IMR-90 (cell line): Measurements from ENCODE around the gene TTC38. TPM values are rescaled to one million over a fixed set of nuclear protein-coding genes. Genes with fewer than 3 reads are reported as not detected.

Experiments used
- ATAC-seq: fragments of 200-7000 bp; cut with Tn5 transposase; 2 replicates; pipeline ENCODE4 v1.9.1; 2020; ENCODE audit warnings: low read depth, mild to moderate bottlenecking, moderate library complexity
- BruUV-seq: library from RNA; stranded (reverse); fragments of 400-500 nt; replicated peaks from 2 replicates; lab custom pipeline; 2021; lab: Mats Ljungman, UMichigan
- CTCF ChIA-PET: fragments of 300-600 bp; formaldehyde crosslinking; extraction: SDS; loops from one replicate; lab custom pipeline; 2021; ENCODE audit warnings: antibody characterized with exemption; lab: Yijun Ruan, JAX
- POLR2A ChIA-PET: fragments of 300-600 bp; sonication (Branson Sonifier 250); formaldehyde crosslinking; loops from one replicate; lab custom pipeline; 2022; ENCODE audit warnings: antibody characterized with exemption; ENCODE audit not compliant: unreplicated experiment; lab: Charles Lee
- DNase-seq: peaks from one replicate; pipeline ENCODE4 v3.0.0; 2013
- H2AFZ ChIP-seq: replicated peaks from 2 replicates; pipeline ENCODE3; 2013; ENCODE audit warnings: low read length, mild to moderate bottlenecking; ENCODE audit not compliant: poor library complexity
- H2AK5ac ChIP-seq: 2 replicates; pipeline ENCODE4 v1.6.1; 2013; ENCODE audit warnings: low read depth, low read length, inconsistent platforms
- H2AK9ac ChIP-seq: replicated peaks from 2 replicates; pipeline ENCODE3; 2013; ENCODE audit warnings: mild to moderate bottlenecking, low read depth, low read length, moderate library complexity; ENCODE audit not compliant: poor library complexity
- H2BK120ac ChIP-seq: 2 replicates; pipeline ENCODE4 v1.6.1; 2013; ENCODE audit warnings: low read depth, low read length, inconsistent platforms
- H2BK15ac ChIP-seq: 3 replicates; pipeline ENCODE4 v1.6.1; 2013; ENCODE audit warnings: low read depth, low read length, inconsistent platforms
- H2BK20ac ChIP-seq: 2 replicates; pipeline ENCODE4 v1.6.1; 2013; ENCODE audit warnings: low read depth, mild to moderate bottlenecking, inconsistent platforms, low read length, moderate library complexity
- H2BK5ac ChIP-seq: 2 replicates; pipeline ENCODE4 v1.6.1; 2013; ENCODE audit warnings: mild to moderate bottlenecking, low read depth, low read length, inconsistent platforms; ENCODE audit not compliant: poor library complexity, severe bottlenecking
- H3K14ac ChIP-seq: replicated peaks from 2 replicates; pipeline ENCODE4 v1.6.1; 2013; ENCODE audit warnings: low read depth, low read length, inconsistent platforms
- H3K18ac ChIP-seq: 2 replicates; pipeline ENCODE4 v1.6.1; 2013; ENCODE audit warnings: low read depth, low read length, control low read depth
- H3K23ac ChIP-seq: 2 replicates; pipeline ENCODE4 v1.6.1; 2013; ENCODE audit warnings: low read depth, low read length, inconsistent platforms
- H3K27ac ChIP-seq: 2 replicates; pipeline ENCODE4 v1.5.1; 2013; ENCODE audit warnings: mild to moderate bottlenecking, control low read depth, low read length; ENCODE audit not compliant: insufficient read depth
- H3K27me3 ChIP-seq: 2 replicates; pipeline ENCODE4 v1.6.1; 2013; ENCODE audit warnings: low read length; ENCODE audit not compliant: control insufficient read depth, insufficient read depth
- H3K36me3 ChIP-seq: 2 replicates; pipeline ENCODE4 v1.6.1; 2013; ENCODE audit warnings: low read length, mixed read lengths; ENCODE audit not compliant: control insufficient read depth, insufficient read depth
- H3K4ac ChIP-seq: 2 replicates; pipeline ENCODE4 v1.6.1; 2013; ENCODE audit warnings: low read depth, low read length, inconsistent platforms
- H3K4me1 ChIP-seq: 2 replicates; pipeline ENCODE4 v1.6.1; 2013; ENCODE audit warnings: low read length, mixed read lengths; ENCODE audit not compliant: control insufficient read depth, insufficient read depth
- H3K4me2 ChIP-seq: 2 replicates; pipeline ENCODE4 v1.6.1; 2013; ENCODE audit warnings: low read depth, mild to moderate bottlenecking, control low read depth, low read length, moderate library complexity
- H3K4me3 ChIP-seq: 2 replicates; pipeline ENCODE4 v1.5.1; 2013; ENCODE audit warnings: low read depth, mild to moderate bottlenecking, control low read depth, low read length, moderate library complexity; ENCODE audit not compliant: insufficient read depth
- H3K56ac ChIP-seq: 2 replicates; pipeline ENCODE4 v1.6.1; 2013; ENCODE audit warnings: low read length, inconsistent platforms; ENCODE audit not compliant: insufficient read depth; ENCODE audit errors: extremely low read depth
- H3K79me1 ChIP-seq, 2 experiments: 2 replicates each; pipeline ENCODE4 v1.6.1; 2013; ENCODE audit warnings: low read length in 2 of 2, inconsistent platforms in 1 of 2, low read depth in 1 of 2
- H3K9ac ChIP-seq: 2 replicates; pipeline ENCODE4 v1.6.1; 2013; ENCODE audit warnings: low read depth, low read length, control low read depth
- H3K9me1 ChIP-seq: 2 replicates; pipeline ENCODE4 v1.6.1; 2013; ENCODE audit warnings: low read length, inconsistent platforms; ENCODE audit not compliant: insufficient read depth
- H3K9me3 ChIP-seq: 2 replicates; pipeline ENCODE4 v1.6.1; 2013; ENCODE audit warnings: low read length; ENCODE audit not compliant: control insufficient read depth, insufficient read depth
- H4K20me1 ChIP-seq: 2 replicates; pipeline ENCODE4 v1.6.1; 2013; ENCODE audit warnings: low read length, inconsistent platforms; ENCODE audit not compliant: insufficient read depth
- H4K5ac ChIP-seq: 2 replicates; pipeline ENCODE4 v1.6.1; 2013; ENCODE audit warnings: mild to moderate bottlenecking, low read depth, low read length, control low read depth
- H4K8ac ChIP-seq, 2 experiments: 2 replicates each; pipeline ENCODE4 v1.6.1; 2013; ENCODE audit warnings: low read depth in 2 of 2, low read length in 2 of 2, control low read depth in 1 of 2, inconsistent platforms in 1 of 2
- H4K91ac ChIP-seq: 2 replicates; pipeline ENCODE4 v1.6.1; 2013; ENCODE audit warnings: low read depth, low read length, inconsistent platforms; ENCODE audit not compliant: insufficient read depth
- BHLHE40 ChIP-seq: fragments of 150-350 bp; IDR thresholded peaks from 2 replicates; pipeline ENCODE4 v1.6.1; 2016; ENCODE audit warnings: mild to moderate bottlenecking, low read depth, low read length
- CEBPB ChIP-seq: IDR thresholded peaks from 2 replicates; pipeline ENCODE4 v1.6.1; 2012; ENCODE audit warnings: low read depth, low read length, improper control_type of control experiment
- CHD1 ChIP-seq: IDR thresholded peaks from 2 replicates; pipeline ENCODE4 v1.6.1; 2012; ENCODE audit warnings: low read depth, low read length, improper control_type of control experiment
- FOS ChIP-seq: fragments of 150-350 bp; IDR thresholded peaks from 2 replicates; pipeline ENCODE4 v1.6.1; 2016; ENCODE audit warnings: low read depth, low read length
- MAFK ChIP-seq: IDR thresholded peaks from 2 replicates; pipeline ENCODE4 v1.6.1; 2012; ENCODE audit warnings: low read depth, low read length, improper control_type of control experiment
- MAZ ChIP-seq: IDR thresholded peaks from 2 replicates; pipeline ENCODE4 v1.6.1; 2012; ENCODE audit warnings: low read depth, mild to moderate bottlenecking, low read length, improper control_type of control experiment, moderate library complexity, borderline replicate concordance
- MXI1 ChIP-seq: IDR thresholded peaks from 2 replicates; pipeline ENCODE4 v1.6.1; 2012; ENCODE audit warnings: low read depth, mild to moderate bottlenecking, low read length, moderate library complexity, borderline replicate concordance
- NFE2L2 ChIP-seq: fragments of 150-350 bp; IDR thresholded peaks from 2 replicates; pipeline ENCODE4 v1.6.1; 2016; ENCODE audit warnings: low read depth, mild to moderate bottlenecking, low read length
- POLR2A ChIP-seq: IDR thresholded peaks from 2 replicates; pipeline ENCODE4 v1.6.1; 2012; ENCODE audit warnings: mild to moderate bottlenecking, low read depth, low read length
- RAD21 ChIP-seq: IDR thresholded peaks from 2 replicates; pipeline ENCODE4 v1.6.1; 2012; ENCODE audit warnings: low read length, improper control_type of control experiment
- RCOR1 ChIP-seq: IDR thresholded peaks from 2 replicates; pipeline ENCODE4 v1.6.1; 2012; ENCODE audit warnings: mild to moderate bottlenecking, low read length, improper control_type of control experiment; ENCODE audit not compliant: insufficient replicate concordance
- RFX5 ChIP-seq: IDR thresholded peaks from 2 replicates; pipeline ENCODE4 v1.8.0; 2012; ENCODE audit warnings: low read depth, mild to moderate bottlenecking, low read length, moderate library complexity
- SMC3 ChIP-seq: fragments of 150-350 bp; IDR thresholded peaks from 2 replicates; pipeline ENCODE4 v1.6.1; 2016; ENCODE audit warnings: low read depth, mild to moderate bottlenecking, antibody characterized with exemption, low read length, moderate library complexity
- WGBS, 2 experiments: methylation state at CpG; one replicate each; pipeline versions ENCODE4 v1.1.5 to v1.1.7; 2013; ENCODE audit warnings: missing lambda C conversion rate in 2 of 2; ENCODE audit not compliant: insufficient read length in 1 of 2; ENCODE audit errors: extremely low coverage in 2 of 2; 5-methylcytosine and 5-hydroxymethylcytosine counted together
- dilution Hi-C: fragments of 300-500 bp; cut with HindIII; formaldehyde crosslinking; loops from one replicate; pipeline ENCODE4 v1.14.3; 2018; ENCODE audit warnings: low sequenced_read_pairs; ENCODE audit not compliant: unreplicated experiment
- in situ Hi-C: fragments of 300-500 bp; cut with MboI; formaldehyde crosslinking; loops from 3 replicates; pipeline ENCODE4 v1.14.3; 2019; ENCODE audit warnings: low sequenced_read_pairs, inconsistent platforms, mixed read lengths
- intact Hi-C: fragments of 100-400 bp; cut with micrococcal nuclease; formaldehyde crosslinking; loops from 2 replicates; pipeline ENCODE4 v1.10.0; 2022
- polyA plus RNA-seq, 3 experiments: library from polyadenylated mRNA; depleted of rRNA; stranded (reverse); fragments of >200 nt; gene quantifications; 2 replicates each; pipeline ENCODE4 v1.2.3, GENCODE V29; 2012; ENCODE audit warnings: low replicate concordance in 1 of 3
- total RNA-seq: library from RNA; depleted of rRNA; stranded (reverse); fragments of >200 nt; gene quantifications from 2 replicates; pipeline ENCODE4 v1.2.3, GENCODE V29; 2012
- TF ChIP-seq, protein P1 (sequence below): fragments of 150-350 bp; IDR thresholded peaks from 2 replicates; pipeline ENCODE4 v1.6.1; 2017; ENCODE audit warnings: mild to moderate bottlenecking, antibody characterized with exemption, low read length, low read depth
- TF ChIP-seq, protein P2 (sequence below): fragments of 150-350 bp; IDR thresholded peaks from 2 replicates; pipeline ENCODE4 v1.6.1; 2016; ENCODE audit warnings: low read depth, mild to moderate bottlenecking, low read length, moderate library complexity, borderline replicate concordance
- TF ChIP-seq, protein P3 (sequence below): conservative IDR thresholded peaks from 2 replicates; pipeline ENCODE4 v1.5.1; 2012; ENCODE audit warnings: mild to moderate bottlenecking, low read depth, low read length, improper control_type of control experiment

Gene TTC38
- total and polyA plus RNA-seq, 2 of the 4 experiments (the other 2 are of a cell fraction): 43.6 to 52.3 TPM

DNA sequence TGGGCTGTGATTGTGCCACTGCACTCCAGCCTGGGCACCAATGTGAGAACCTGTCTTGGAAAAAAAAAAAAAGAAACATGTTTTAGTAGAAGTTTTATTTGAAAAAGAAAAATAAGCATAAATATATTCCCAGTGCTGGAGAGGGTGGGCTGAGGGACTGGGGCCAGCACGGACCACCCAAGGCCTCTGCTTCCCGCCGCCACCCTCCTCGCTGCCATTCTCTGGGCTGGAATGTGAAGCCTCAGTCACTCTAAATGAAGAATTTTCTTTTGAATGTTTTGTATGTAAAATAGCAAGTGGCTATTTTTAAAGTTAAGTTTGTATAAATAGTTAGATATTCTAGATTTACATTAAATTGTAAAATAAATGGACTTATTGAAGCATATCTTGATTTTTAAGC lies 62.6 kb downstream of the TTC38 start:
- Histone ChIP-seq H3K4ac (no peak overlapping the region), H3K56ac (no peak overlapping the region), H3K4me1 (no peaks in the 10 kb centered on the region), H4K91ac (no peak overlapping the region), H3K14ac (no peak overlapping the region), H3K23ac (no peak overlapping the region), H2BK20ac (no peak overlapping the region), H3K79me1 (peaks cover 0 to 7% of the 10 kb centered on the region in 2 experiments; a peak in 2 of 4 replicates), H3K4me3 (no peak overlapping the region), H2BK120ac (no peak overlapping the region), H3K18ac (no peak overlapping the region), H2BK5ac (no peak overlapping the region), H3K27ac (no peak overlapping the region), H3K9me3 (no peaks in the 10 kb centered on the region), H3K27me3 (no peaks in the 10 kb centered on the region), H2BK15ac (no peak overlapping the region), H4K5ac (no peak overlapping the region), H4K8ac (no peak overlapping the region), H3K9me1 (no peaks in the 10 kb centered on the region), H2AK5ac (no peak overlapping the region), H2AK9ac (no peak overlapping the region), H2AFZ (no peak overlapping the region), H3K36me3 (peaks cover 23% of the 10 kb centered on the region), H4K20me1 (no peaks in the 10 kb centered on the region), H3K4me2 (no peak overlapping the region), H3K9ac (no peak overlapping the region)
- CTCF ChIA-PET: no interaction called here
- no TSS peak for BruUV-seq
- DNase-seq: no peak
- in situ Hi-C loops (no loop called here), intact Hi-C loops (no loop called here), dilution Hi-C loops (no loop called here)
- ATAC-seq: no peak
- 93% methylated on average over 3 of the region's 4 CpGs; no CpG with 5 or more reads in 1 of the 2 experiments for WGBS, 2 experiments
- POLR2A ChIA-PET: no interaction called here
- TF ChIP-seq CHD1: no peak
- TF ChIP-seq, protein P1, sequence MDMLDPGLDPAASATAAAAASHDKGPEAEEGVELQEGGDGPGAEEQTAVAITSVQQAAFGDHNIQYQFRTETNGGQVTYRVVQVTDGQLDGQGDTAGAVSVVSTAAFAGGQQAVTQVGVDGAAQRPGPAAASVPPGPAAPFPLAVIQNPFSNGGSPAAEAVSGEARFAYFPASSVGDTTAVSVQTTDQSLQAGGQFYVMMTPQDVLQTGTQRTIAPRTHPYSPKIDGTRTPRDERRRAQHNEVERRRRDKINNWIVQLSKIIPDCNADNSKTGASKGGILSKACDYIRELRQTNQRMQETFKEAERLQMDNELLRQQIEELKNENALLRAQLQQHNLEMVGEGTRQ: no peak
- TF ChIP-seq FOS: no peak
- no peak for TF ChIP-seq RAD21
- no peak for TF ChIP-seq RFX5
- TF ChIP-seq POLR2A: no peak
- no peak for TF ChIP-seq SMC3
- TF ChIP-seq MAFK: no peak
- no peak for TF ChIP-seq RCOR1
- TF ChIP-seq, protein P2, sequence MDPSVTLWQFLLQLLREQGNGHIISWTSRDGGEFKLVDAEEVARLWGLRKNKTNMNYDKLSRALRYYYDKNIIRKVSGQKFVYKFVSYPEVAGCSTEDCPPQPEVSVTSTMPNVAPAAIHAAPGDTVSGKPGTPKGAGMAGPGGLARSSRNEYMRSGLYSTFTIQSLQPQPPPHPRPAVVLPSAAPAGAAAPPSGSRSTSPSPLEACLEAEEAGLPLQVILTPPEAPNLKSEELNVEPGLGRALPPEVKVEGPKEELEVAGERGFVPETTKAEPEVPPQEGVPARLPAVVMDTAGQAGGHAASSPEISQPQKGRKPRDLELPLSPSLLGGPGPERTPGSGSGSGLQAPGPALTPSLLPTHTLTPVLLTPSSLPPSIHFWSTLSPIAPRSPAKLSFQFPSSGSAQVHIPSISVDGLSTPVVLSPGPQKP: no peak
- TF ChIP-seq MAZ: no peak
- no peak for TF ChIP-seq BHLHE40
- TF ChIP-seq, protein P3, sequence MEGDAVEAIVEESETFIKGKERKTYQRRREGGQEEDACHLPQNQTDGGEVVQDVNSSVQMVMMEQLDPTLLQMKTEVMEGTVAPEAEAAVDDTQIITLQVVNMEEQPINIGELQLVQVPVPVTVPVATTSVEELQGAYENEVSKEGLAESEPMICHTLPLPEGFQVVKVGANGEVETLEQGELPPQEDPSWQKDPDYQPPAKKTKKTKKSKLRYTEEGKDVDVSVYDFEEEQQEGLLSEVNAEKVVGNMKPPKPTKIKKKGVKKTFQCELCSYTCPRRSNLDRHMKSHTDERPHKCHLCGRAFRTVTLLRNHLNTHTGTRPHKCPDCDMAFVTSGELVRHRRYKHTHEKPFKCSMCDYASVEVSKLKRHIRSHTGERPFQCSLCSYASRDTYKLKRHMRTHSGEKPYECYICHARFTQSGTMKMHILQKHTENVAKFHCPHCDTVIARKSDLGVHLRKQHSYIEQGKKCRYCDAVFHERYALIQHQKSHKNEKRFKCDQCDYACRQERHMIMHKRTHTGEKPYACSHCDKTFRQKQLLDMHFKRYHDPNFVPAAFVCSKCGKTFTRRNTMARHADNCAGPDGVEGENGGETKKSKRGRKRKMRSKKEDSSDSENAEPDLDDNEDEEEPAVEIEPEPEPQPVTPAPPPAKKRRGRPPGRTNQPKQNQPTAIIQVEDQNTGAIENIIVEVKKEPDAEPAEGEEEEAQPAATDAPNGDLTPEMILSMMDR: no peak
- no peak for TF ChIP-seq MXI1
- no peak for TF ChIP-seq CEBPB
- TF ChIP-seq NFE2L2: no peak
